Stimulated activated CD8-positive, alpha-beta memory T cell treated with anti-CD3 and anti-CD28 coated beads, Interleukin-4, amount 100 ng/mL, for 1 hour (primary cell): ENCODE measurements around the gene KIFAP3.
"Not testable (repeated sequence)": the region's sequence is repeated elsewhere in the genome, so short reads cannot be mapped to it uniquely, and the experiment has no call there.

Experiments
- DNase-seq, 2 donors: peaks; one replicate each; pipeline ENCODE4 v3.0.0-alpha.2; 2020; ENCODE audit warnings: low read depth in 2 of 2, low spot score in 1 of 2

The KIFAP3 gene

DNA sequence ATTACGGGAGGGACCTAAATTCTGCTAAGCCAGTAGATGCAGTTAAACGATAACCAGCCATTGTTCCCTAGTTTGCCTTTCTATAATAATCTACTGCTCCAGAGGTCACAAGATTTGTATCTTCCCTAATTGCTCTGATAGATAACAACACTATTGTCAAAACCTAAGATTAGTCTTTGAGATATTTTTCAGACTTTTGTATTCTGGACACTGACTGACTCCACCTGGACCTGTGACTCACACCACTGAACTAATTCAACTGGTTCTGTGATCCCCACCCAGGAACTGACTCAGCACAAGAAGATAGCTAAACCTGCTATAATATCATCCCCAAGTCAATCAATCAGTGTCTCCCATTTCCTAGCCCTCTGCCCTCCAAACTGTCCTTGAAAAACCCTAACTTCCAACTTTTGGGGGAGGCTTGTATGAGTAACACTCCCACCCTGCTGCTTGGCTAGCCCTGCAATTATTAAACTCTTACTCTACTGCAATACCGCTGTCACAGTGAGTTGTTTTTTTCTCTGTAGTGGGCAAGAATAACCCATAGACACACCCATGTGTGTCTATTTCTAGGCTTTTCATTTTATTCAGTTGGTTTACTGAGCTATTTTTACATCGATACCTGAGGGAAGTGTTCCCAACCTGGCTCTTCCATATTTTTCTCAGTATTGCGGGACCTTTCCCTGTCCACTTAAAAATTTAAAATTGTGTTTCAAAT lies 11.2 kb downstream of the KIFAP3 start:
- no peak for DNase-seq

DNA sequence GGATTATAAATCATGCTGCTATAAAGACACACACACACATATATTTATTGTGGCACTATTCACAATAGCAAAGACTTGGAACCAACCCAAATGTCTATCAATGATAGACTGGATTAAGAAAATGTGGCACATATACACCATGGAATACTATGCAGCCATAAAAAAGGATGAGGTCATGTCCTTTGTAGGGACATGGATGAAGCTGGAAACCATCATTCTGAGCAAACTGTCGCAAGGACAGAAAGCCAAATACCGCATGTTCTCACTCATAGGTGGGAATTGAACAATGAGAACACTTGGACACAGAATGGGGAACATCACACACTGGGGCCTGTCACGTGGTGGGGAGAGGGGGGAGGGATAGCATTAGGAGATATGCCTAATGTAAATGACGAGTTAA lies 12.8 kb downstream of the KIFAP3 start:
- not testable (repeated sequence) for DNase-seq

DNA sequence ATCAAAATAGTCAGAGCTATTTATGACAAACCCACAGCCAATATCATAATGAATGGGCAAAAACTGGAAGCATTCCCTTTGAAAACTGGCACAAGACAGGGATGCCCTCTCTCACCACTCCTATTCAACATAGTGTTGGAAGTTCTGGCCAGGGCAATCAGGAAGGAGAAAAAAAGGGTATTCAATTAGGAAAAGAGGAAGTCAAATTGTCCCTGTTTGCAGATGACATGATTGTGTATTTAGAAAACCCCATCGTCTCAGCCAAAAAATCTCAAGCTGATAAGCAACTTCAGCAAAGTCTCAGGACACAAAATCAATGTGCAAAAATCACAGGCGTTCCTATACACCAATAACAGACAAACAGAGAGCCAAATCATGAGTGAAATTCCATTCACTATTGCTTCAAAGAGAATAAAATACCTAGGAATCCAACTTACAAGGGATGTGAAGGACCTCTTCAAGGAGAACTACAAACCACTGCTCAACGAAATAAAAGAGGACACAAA lies 14.4 kb downstream of the KIFAP3 start:
- not testable (repeated sequence) for DNase-seq

DNA sequence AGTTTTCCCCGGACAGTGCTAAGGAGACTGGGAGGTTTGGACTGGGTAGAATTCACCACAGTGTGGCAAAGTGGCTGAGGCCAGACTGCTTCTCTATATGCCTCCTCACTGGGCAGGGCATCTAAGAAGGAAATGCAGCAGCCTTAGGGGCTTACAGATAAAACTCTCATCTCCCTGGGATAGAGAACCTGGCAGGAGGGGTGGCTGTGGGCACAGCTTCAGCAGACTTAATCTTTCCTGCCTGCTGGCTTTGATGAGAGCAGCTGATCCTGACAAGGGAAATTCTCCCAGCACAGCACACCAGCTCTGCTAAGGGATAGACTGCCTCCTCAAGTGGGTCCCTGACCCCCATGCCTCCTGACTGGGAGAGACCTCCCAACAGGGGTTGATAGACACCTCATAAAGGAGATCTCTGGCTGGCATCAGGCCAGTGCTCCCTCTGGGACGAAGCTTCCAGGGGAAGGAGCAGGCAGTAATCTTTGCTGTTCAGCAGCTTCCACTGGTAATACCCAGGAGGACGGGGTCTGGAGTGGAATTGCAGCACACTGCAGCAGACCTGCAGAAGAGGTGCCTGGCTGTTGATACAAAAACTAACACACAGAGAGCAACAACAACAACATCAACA lies 25.2 kb downstream of the KIFAP3 start:
- DNase-seq: no peak

DNA sequence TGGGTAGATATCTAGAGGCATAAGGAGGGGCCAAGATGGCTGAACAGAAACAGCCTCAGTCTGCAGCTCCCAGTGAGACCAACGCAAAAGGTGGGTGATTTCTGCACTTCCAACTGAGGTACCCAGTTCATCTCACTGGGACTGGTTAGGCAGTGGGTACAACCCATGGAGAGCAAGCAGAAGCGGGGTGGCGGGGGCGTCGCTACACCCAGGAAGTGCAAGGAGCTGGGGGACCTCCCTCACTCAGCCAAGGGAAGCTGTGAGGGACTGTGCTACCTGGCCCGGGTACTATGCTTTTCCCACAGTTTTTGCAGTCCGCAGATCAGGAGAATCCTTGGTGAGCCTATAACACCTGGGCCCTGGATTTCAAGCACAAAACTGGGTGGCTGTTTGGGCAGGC lies 26.0 kb downstream of the KIFAP3 start:
- no peak for DNase-seq

DNA sequence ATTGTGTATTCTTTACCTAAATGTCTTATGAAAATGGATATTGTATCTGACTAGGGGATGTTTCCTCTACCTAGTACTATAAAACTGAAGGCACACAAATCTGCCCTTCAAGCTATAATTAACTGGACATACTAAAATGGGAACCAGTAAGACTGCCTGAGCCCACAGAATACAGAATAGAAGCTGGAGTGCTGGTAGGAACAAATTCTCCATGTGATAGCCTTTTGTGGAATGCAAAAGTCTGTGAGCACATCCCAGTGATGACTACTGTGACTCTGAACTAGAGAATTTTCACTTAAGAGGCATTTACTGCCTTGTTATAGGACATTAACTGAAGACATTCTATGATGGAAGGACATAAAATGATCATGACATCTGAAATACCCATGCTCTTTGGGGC lies 30.3 kb downstream of the KIFAP3 start:
- no peak for DNase-seq

DNA sequence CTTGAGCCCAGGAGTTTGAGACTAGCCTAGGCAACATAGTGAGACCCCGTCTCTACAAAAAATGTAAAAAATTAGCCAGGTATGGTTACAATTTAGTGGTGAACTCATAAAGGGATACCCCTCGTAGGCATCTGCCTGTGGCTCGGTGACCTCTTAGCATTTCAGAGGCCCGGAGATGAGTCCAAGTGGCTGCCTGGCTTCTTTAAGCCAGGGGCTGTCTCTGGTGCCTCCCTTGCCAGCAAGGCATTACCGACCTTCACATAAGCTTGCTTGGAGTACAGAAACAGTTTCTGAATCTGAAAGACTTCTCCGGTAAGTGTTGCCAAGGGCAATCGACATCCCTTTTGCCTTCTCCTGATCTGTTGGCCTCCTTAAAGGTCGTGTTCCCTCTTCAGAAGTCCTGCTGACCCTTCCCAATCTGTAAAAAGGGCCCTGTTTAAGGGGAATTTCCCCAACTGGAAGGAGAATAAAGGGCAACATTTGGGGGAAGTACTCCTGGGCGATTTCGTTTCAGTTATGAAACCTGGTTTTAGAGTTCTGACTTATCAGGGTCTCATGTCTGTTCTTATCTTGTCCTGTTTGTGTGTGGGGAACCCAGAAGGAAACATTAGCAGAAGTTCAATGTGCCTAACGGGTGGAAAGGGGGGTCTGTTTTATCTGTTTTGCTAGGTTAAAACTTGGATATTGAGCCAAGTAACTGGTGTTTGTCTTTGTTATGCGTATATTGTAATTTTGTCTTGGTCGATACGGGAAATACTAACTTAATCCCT lies 32.9 kb downstream of the KIFAP3 start:
- no peak for DNase-seq

DNA sequence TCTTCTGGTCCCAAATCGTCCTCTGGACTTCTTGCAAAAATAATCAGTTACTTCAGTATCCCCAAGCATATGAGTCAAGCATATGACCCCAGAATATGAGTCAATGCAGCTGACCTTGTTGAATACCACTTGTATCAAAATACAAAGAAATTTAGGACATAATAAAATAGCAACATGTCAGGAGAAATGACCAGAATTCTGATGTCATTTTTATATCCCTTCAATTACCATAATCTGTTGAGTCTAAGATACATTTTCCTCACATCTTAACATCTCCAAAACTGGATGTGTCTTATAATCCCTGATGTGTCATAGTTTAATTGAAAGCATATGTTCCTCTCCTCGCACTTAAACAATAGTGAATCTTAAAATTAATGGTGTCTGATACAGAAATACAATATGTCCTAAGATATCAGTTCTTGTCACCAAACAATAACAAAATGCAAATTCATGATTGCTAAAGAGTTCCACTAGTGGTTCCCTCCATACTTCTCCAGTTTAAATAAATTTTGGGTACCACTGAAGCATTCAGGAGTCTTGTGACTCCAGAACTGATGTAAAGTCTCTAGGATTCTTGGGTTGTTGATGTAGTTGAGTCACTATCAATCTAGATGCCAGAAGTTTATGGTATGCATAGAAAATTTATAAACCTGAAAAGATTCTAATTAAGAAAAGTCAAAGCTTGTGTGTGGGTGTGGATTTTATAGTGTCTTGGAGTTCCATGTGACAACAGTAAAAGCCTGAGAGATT lies 41.8 kb downstream of the KIFAP3 start:
- DNase-seq: no peak

DNA sequence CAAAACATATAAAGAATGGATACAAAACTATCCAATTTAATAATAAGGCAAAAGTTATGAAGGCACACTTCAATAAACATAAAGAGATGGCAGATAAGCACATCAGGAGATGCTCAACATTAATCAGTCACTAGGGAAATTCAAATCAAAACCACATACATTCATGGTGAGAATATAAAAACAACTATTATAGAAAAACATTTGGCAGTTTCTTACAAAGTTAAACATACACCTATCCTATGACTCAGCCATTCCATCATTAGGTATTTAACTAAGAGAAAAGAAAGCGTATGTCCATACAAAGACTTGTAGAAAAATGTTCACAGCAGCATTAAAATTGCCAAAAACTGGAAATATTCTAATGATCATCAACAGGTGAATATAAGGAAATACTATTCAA lies 44.3 kb downstream of the KIFAP3 start:
- no peak for DNase-seq

DNA sequence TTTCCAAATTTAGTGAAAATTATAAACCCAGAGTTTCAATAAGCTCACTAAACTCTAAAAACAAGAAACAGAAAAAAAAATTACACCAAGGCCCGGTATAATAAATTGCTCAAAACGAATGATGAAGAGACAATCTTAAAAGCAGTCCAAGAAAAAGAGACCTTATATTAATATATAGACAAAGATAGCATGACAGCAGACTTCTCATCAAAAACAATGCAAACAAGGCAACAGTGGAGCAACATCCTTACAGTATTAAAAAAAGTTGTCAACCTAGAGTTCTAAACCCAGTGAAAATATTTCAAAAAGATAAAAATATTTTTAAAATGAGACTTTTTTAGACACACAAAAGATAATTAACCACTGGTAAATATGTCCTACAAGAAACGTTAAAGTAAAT lies 46.7 kb downstream of the KIFAP3 start:
- no peak for DNase-seq

DNA sequence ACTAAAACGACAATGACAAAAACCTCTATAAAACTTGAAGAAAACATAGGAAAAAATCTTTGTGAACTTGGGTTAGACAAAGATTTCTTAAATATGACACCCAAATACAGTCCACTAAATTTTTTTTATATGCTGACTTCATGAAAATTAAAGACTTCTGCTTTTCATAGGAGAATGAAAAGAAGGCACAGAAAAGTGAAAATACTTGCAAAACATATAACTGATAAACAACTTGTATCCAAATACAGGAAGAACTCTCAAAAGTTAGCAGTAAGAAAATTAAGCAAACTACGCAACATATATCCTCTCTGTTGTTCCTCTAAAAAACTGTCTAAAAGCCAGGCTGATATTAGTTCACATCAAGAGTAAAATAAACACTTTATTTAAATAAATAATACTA lies 53.6 kb downstream of the KIFAP3 start:
- no peak for DNase-seq

DNA sequence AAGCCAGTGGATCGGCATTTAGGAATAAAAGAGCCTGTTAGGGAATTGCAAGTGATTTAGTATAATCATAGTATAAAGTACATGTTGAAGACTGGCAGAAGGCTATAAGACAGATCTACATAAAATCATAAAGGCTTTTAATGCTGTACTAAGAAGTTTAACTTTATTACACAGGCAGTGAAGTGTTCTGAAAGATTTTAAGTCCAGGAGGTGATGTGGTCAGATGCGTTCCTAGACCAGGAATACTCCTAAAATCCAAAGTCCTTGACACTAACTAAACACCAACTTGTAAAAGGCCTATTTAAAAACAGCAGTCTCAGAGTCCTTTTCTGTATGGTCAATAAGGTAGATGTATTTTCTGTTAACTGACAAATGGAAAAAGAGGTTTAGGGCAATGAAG lies 57.0 kb downstream of the KIFAP3 start:
- no peak for DNase-seq

DNA sequence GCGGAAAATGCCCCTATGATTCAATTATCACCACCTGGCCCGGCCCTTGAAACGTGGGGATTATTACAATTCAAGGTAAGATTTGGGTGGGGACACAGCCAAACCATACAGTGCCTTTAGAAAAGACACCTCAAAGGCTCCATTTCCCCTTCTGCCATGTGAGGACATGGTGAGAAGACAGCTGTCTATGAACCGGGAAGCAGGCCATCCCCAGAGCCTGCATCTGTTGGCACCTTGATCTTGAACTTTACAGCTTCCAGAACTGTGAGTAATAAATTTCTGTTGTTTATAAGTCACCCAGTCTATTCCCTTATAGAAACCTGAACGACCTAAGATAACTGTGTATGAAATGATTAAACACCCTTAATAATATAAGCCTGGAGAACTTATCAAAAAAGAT lies 61.6 kb downstream of the KIFAP3 start:
- DNase-seq: no peak

DNA sequence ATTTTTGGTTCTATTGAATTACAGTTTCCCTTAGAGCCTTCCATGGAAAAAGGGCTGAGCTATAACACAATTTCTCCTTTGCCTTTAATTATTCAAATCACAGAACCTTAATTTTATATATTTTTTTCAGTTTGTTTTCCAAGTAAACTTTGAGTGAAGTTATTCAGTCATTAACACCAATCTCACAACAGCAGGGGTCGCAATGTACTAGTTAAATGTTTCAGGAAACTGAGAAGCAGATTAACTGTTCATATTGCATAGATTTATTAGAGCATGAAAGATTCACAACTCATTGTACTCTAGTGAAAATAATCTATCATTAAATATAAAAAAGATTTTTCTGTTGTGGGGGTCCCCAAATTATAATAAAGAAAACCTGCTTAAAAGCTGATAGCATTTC lies 64.1 kb downstream of the KIFAP3 start:
- no peak for DNase-seq

DNA sequence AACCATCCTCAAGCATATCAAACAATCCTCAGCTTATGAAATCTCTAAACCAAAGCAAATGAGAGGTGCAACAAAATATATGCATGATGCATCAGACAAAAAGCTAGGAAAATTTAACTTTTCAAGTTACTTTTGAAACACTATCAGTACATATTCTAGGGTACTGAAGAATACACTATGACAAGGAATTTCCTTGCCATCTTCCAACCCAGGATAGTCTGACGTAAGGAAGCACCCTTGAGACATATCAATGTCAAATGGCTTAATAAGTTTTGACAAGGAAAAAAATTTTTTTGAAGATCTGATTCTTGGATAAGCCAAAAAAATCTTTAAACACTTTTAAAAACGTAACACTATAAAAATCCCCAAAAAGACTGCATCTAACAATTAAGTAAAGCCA lies 64.9 kb downstream of the KIFAP3 start:
- DNase-seq: no peak

DNA sequence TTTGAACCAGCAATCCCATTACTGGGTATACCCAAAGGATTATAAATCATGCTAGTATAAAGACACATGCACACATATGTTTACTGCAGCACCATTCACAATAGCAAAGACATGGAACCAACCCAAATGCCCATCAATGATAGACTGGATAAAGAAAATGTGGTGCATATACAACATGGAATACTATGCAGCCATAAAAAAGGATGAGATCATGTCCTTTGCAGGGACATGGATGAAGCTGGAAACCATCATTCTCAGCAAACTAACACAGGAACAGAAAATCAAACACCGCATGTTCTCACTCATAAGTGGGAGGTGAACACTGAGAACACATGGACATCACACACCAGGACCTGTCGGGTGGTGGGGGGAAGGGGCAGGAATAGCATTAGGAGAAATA lies 65.8 kb downstream of the KIFAP3 start:
- not testable (repeated sequence) for DNase-seq

DNA sequence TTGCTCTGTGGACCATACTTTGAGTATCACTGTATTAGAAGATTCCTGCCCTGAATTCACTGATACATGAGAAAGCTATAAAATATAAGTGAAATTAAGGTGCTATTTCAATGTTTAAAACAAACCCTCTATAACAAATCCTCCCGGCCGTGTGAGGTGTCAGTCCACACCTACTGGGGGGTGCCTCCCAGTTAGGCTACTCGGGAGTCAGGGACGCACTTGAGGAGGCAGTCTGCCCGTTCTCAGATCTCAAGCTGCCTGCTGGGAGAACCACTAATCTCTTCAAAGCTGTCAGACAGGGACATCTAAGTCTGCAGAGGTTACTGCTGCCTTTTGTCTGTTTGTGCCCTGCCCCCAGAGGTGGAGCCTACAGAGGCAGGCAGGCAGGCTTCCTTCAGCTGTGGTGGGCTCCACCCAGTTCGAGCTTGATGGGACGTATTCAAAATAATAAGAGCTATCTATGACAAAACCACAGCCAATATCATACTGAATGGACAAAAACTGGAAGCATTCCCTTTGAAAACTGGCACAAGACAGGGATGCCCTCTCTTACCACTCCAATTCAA lies 71.1 kb downstream of the KIFAP3 start:
- DNase-seq: not testable (repeated sequence)

DNA sequence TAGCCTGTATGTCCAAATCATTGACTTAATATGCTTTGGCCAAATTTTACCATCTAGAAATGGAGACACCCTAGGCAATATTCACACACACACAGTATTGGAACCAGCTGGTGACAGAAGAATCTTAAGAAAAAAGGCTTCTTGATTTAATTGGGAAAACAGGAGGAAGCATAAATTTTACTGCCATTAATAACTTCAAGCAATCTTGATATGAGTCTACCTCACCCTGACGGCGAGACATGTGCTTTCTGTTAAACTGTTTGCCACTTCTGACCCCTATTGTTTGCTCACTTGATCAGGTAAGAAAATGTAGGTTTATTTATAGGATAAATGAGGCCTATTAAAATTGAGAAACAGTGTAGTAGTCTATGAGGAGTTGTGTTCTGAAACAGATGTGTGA lies 73.2 kb downstream of the KIFAP3 start:
- no peak for DNase-seq

DNA sequence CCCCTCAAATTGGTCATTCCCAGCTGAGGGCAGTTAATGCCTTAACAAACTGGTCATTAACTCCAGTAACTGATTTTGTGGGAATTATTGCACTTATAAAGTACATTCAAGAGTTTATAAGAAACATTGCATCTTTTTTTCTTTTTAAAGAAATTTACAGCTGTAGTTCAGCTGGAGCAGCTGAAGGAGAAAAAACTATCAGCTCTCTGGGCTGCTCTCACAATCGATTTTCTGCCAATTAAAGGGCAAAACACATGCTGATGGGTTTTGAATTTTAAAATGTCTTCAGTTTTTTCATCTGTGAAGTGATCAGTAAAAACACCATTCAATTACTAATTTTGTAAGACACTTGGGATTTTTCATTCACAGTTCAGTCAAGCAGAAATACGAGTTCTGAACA lies 74.7 kb downstream of the KIFAP3 start:
- no peak for DNase-seq

DNA sequence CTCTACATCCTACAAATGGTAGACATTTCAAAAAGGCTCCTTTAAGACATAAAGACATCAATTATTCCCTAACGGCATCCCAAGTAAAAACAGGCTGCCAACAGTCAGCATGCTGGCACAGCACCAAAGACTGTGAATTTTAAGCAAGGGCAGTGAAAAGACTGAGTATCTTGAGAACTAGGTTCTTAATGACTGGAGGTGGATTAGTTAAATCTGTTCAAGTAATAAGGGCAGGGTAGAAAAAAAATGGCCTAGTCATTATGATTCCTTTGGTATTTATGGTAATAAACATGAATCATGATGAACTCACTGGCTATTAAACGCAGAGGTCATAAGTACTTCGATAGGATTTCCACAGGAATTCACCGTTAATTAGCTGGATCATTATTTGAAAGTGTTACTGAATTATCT lies 75.2 kb downstream of the KIFAP3 start:
- DNase-seq: no peak

DNA sequence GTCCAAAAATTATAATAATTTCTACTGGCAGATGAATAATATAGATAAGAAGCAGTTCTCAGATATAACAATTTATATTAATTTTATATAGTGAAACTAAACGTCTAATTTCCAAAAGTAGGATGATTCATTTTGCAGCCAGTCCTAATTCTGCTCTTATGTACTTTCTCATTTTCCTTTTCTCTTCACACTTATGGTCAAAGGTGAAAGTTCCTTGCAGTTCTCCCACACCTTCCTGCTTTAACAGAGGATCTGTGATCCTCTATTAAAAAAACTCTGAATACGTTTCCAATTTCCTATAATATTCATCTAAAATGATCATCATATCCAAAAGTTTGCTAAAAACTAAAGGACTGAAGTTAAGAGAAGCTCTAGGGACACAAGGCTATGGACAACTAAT lies 78.5 kb downstream of the KIFAP3 start:
- no peak for DNase-seq
